Astrocyte (in vitro differentiated cells and primary cell): ENCODE data around the gene SOX5.

Experiments
- EZH2 ChIP-seq: IDR thresholded peaks from 2 replicates; pipeline ENCODE4 v1.6.1; 2012; ENCODE audit warnings: mild to moderate bottlenecking, low read length, inconsistent platforms; ENCODE audit not compliant: insufficient read depth
- TF ChIP-seq, protein P1 (sequence below): IDR thresholded peaks from 2 replicates; pipeline ENCODE4 v1.5.1; 2011; ENCODE audit warnings: low read depth, mild to moderate bottlenecking, inconsistent platforms, low read length, moderate library complexity; ENCODE audit not compliant: insufficient read depth

DNA sequence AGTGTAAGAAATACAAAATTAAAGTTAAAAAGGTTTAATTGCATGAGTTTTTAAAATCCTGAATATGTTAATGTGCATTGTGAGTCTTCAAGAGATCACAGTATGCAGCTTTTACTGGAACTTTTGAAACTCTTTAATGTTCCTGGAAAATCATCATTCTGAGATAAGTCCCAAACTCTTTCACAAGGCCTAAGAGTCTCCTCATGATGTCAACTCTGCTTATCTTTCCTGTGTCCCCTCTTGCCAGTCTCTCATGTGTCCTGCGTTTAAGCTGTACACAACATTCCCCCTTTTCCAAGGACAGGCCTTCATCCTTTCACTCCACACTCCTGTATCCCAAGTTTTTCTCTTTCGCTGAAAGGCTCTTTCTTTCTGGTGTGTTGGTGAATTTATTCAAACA is 380.1 kb downstream of the SOX5 start:
- TF ChIP-seq, protein P1, sequence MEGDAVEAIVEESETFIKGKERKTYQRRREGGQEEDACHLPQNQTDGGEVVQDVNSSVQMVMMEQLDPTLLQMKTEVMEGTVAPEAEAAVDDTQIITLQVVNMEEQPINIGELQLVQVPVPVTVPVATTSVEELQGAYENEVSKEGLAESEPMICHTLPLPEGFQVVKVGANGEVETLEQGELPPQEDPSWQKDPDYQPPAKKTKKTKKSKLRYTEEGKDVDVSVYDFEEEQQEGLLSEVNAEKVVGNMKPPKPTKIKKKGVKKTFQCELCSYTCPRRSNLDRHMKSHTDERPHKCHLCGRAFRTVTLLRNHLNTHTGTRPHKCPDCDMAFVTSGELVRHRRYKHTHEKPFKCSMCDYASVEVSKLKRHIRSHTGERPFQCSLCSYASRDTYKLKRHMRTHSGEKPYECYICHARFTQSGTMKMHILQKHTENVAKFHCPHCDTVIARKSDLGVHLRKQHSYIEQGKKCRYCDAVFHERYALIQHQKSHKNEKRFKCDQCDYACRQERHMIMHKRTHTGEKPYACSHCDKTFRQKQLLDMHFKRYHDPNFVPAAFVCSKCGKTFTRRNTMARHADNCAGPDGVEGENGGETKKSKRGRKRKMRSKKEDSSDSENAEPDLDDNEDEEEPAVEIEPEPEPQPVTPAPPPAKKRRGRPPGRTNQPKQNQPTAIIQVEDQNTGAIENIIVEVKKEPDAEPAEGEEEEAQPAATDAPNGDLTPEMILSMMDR: no peak
- TF ChIP-seq EZH2: no peak
